Activated T-cell treated with anti-CD3 and anti-CD28 coated beads for 24 hours (primary cell): ENCODE results near the gene ACVR2B.

Source experiments
- DNase-seq: peaks from one replicate; pipeline ENCODE4 v3.0.0-alpha.2; 2020; ENCODE audit warnings: low read depth

The ACVR2B gene

GRCh38 chr3:38533285-38533976, 79.7 kb downstream of the ACVR2B start:
- no peak for DNase-seq

DNA sequence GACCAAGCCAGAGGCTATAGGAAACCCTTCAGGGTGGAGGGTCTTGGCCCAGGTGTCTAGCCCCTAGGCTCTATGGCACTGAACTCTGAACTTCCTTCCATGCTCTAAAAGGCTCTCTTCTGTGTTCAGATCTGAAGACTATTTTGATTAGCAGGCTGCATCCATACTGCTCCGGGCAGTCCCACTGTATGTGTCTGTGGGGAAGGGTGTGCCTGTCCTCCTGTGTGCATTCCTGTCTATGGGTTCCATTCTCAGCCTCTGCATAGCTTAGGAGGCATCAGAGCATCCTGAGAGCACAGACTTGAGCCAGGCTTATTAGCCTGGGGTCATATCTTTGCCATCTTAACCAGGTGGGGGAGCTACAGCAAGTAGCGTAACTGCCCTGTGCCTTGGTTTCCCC, 80.5 kb downstream of the ACVR2B start:
- no peak for DNase-seq

DNA sequence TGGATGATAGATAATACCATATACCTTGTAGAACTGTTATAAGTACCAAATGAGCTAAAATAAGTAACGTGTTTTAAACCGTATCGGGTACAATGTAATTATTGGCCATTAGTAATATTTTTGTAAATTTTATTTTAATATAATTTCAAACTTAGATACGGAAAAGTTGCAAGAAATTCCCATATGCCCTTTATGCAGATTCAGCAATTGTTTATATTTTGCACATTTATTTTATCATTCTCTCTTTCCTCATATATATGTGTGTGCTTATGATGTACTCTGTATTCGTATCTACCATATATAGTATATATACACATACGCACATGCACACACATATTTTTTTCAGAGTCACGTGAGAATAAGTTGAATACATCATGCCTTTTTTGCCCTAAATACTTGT, 80.9 kb downstream of the ACVR2B start:
- no peak for DNase-seq

- no peak for DNase-seq
These were observed 83.0 kb downstream of the ACVR2B start for GRCh38 chr3:38536671-38537070.

- DNase-seq: no peak
These were observed 85.2 kb downstream of the ACVR2B start for GRCh38 chr3:38538773-38539353.

DNA sequence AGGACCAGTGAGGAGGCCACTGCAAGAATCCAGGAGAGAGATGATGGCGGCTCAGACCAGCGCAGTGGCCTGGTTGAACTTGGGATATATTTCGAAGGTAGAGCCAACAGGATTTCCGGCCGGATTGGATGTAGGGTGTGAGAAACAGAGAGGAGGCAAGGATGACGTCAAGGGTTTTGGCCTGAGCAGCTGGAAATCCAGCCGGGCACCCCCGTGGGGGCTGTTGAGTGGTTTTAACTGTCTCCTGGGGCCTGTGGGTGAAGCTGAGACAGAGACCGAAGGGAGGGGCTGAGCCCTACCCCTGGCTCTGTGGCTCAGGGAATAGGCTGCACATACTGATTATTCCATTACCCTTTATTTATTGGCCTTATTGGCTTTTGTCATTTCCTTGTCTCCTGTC, 88.1 kb downstream of the ACVR2B start:
- DNase-seq: no peak
